Fibroblast of lung (primary cell): ENCODE data around the gene WDR88.

Experiments used
- CTCF ChIP-seq, 2 donors: IDR thresholded peaks in 1 of 2; conservative IDR thresholded peaks in 1 of 2; 1 replicate in 1 of 2; 2 replicates in 1 of 2; pipeline ENCODE4 v1.5.1; 2011 to 2012; ENCODE audit warnings: low read length in 2 of 2, control low read depth in 1 of 2, inconsistent platforms in 1 of 2, low read depth in 1 of 2, mild to moderate bottlenecking in 1 of 2
- EZH2 ChIP-seq: IDR thresholded peaks from 2 replicates; pipeline ENCODE4 v1.5.1; 2012; ENCODE audit warnings: low read length, control low read depth, mild to moderate bottlenecking; ENCODE audit errors: missing control alignments

DNA sequence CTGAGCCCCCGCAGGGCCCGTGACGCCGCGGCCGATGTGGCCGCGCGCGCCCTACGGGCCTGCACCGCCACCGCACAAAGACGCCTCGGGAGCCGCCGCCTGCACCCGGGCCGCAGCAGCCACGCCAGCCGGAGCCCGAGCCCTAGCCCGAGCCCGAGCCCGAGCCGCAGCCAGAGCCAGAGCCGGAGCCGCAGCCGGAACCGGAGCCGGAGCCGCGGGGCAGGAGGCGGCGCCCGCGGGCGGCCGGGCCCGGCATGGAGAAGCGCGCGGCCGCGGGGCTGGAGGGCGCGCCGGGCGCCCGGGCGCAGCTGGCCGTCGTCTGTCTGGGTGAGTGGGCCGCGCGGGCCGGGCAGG, 62.6 kb downstream of the WDR88 start:
- no peak for TF ChIP-seq CTCF (conservative IDR thresholded peaks at IDR 0.05 in 1 of 2, IDR thresholded peaks at IDR 0.05 in 1 of 2; ENCODE audit: low read depth in 1 of 2, low read length in 2 of 2)
- TF ChIP-seq EZH2 = no peak
